HepG2 (cell line): ENCODE results near the gene NOS1AP. TPM values are rescaled to one million over a fixed set of nuclear protein-coding genes. Genes with fewer than 3 reads are reported as not detected.

Experiments used
- ATAC-seq: fragments of 200-7000 bp; cut with Tn5 transposase; 3 replicates; pipeline ENCODE4 v1.9.1; 2020; ENCODE audit warnings: mild to moderate bottlenecking, moderate library complexity
- BruUV-seq: library from RNA; stranded (reverse); fragments of 400-500 nt; replicated peaks from 2 replicates; lab custom pipeline; 2021; lab: Mats Ljungman, UMichigan
- CTCF ChIA-PET: fragments of 300-600 bp; formaldehyde crosslinking; extraction: SDS; loops from one replicate; lab custom pipeline; 2021; ENCODE audit warnings: low total read pairs, inconsistent platforms, low intra/inter-chr PET ratio; lab: Yijun Ruan, JAX
- POLR2A ChIA-PET: fragments of 350-600 bp; sonication (Branson Sonifier 250); formaldehyde crosslinking; loops from one replicate; lab custom pipeline; 2020; ENCODE audit warnings: antibody characterized with exemption, inconsistent platforms; lab: Yijun Ruan, JAX
- DNase-seq: peaks from one replicate; pipeline ENCODE4 v3.0.0-alpha.2; 2015; ENCODE audit warnings: low spot score
- FAIRE-seq: peaks from 3 replicates; lab custom pipeline; 2011; peaks lifted over from hg19 to GRCh38; lab: Jason Lieb, UNC
- H2AFZ ChIP-seq: one replicate; pipeline ENCODE4 v1.6.1; 2011; ENCODE audit warnings: low read length, inconsistent platforms
- H3K27ac ChIP-seq: fragments of 300-600 bp; 3 replicates; pipeline ENCODE4 v1.8.0; 2011; ENCODE audit warnings: mixed run types, mild to moderate bottlenecking, mixed read lengths, low read length, inconsistent platforms; ENCODE audit not compliant: insufficient read depth; ENCODE audit errors: extremely low read length
- H3K27me3 ChIP-seq, 2 experiments: fragments of 200-600 bp in 1 of 2; 2 replicates in 1 of 2; 3 replicates in 1 of 2; pipeline versions ENCODE4 v1.6.0 to v1.8.0; 2011; ENCODE audit warnings: low read length in 2 of 2, mild to moderate bottlenecking in 2 of 2, moderate library complexity in 2 of 2, inconsistent platforms in 1 of 2; ENCODE audit not compliant: insufficient read depth in 2 of 2, control insufficient read depth in 1 of 2
- H3K36me3 ChIP-seq, 2 experiments: fragments of 200-600 bp in 1 of 2; replicated peaks in 1 of 2; 2 replicates in 1 of 2; 3 replicates in 1 of 2; pipeline versions ENCODE4 v1.5.1 to v1.8.0; 2011; ENCODE audit warnings: low read length in 2 of 2, inconsistent platforms in 1 of 2; ENCODE audit not compliant: insufficient read depth in 2 of 2, control insufficient read depth in 1 of 2
- H3K4me1 ChIP-seq: 2 replicates; pipeline ENCODE4 v1.5.1; 2012; ENCODE audit warnings: low read length, inconsistent platforms; ENCODE audit not compliant: insufficient read depth
- H3K4me2 ChIP-seq: 2 replicates; pipeline ENCODE4 v1.6.0; 2011; ENCODE audit warnings: low read depth, low read length, inconsistent platforms
- H3K4me3 ChIP-seq, 3 experiments: fragments of 200-600 bp in 1 of 3; sonication (generic), shearing (Covaris generic) in 1 of 3; replicated peaks in 1 of 3; 2 replicates each; pipeline ENCODE4 v1.5.1; 2011 to 2016; ENCODE audit warnings: low read length in 3 of 3, inconsistent platforms in 2 of 3, low read depth in 2 of 3, mild to moderate bottlenecking in 2 of 3, control low read depth in 1 of 3, mixed read lengths in 1 of 3; ENCODE audit not compliant: insufficient read depth in 1 of 3
- H3K79me2 ChIP-seq: one replicate; pipeline ENCODE4 v1.6.1; 2011; ENCODE audit warnings: low read length, inconsistent platforms; ENCODE audit not compliant: insufficient read depth
- H3K9ac ChIP-seq: 2 replicates; pipeline ENCODE4 v1.6.0; 2011; ENCODE audit warnings: mild to moderate bottlenecking, low read depth, low read length, inconsistent platforms; ENCODE audit not compliant: insufficient read depth
- H3K9me3 ChIP-seq: 2 replicates; pipeline ENCODE4 v1.5.1; 2012; ENCODE audit warnings: mild to moderate bottlenecking, low read length
- H4K20me1 ChIP-seq: 2 replicates; pipeline ENCODE4 v1.6.0; 2011; ENCODE audit warnings: inconsistent platforms, mild to moderate bottlenecking, low read length, moderate library complexity; ENCODE audit not compliant: insufficient read depth
- HNF4A ChIP-seq: sonication (generic); formaldehyde crosslinking; IDR thresholded peaks from 2 replicates; pipeline ENCODE4 v1.4.0; 2020; ENCODE audit warnings: missing genetic modification reagents
- KAT2B ChIP-seq: fragments of 150-350 bp; IDR thresholded peaks from 2 replicates; pipeline ENCODE4 v1.6.1; 2014; ENCODE audit warnings: low read depth, low read length, borderline replicate concordance
- RFXANK ChIP-seq: IDR thresholded peaks from 2 replicates; pipeline ENCODE4 v1.6.1; 2016
- ZFP1 ChIP-seq: IDR thresholded peaks from 2 replicates; pipeline ENCODE4 v1.6.1; 2016
- ZNF354B ChIP-seq: sonication (generic); formaldehyde crosslinking; IDR thresholded peaks from 2 replicates; pipeline ENCODE4 v1.8.0; 2022; ENCODE audit warnings: mild to moderate bottlenecking, missing genetic modification reagents
- ZNF563 ChIP-seq: sonication (generic); formaldehyde crosslinking; IDR thresholded peaks from 2 replicates; pipeline ENCODE4 v1.8.0; 2022; ENCODE audit warnings: mild to moderate bottlenecking, moderate library complexity, missing genetic modification reagents
- ZNF589 ChIP-seq: sonication (generic); formaldehyde crosslinking; conservative IDR thresholded peaks from 2 replicates; pipeline ENCODE4 v1.8.0; 2022; ENCODE audit warnings: mild to moderate bottlenecking, moderate library complexity, missing genetic modification reagents
- ZNF720 ChIP-seq: sonication (generic); formaldehyde crosslinking; IDR thresholded peaks from 2 replicates; pipeline ENCODE4 v1.4.0; 2020; ENCODE audit warnings: missing genetic modification reagents
- WGBS: methylation state at CpG from one replicate; pipeline ENCODE4 v1.1.6; 2017; ENCODE audit warnings: low lambda C conversion rate; 5-methylcytosine and 5-hydroxymethylcytosine counted together
- in situ Hi-C: cut with HindIII; loops from 2 replicates; pipeline ENCODE4 v1.10.0; 2017; ENCODE audit warnings: low pct_unique_long_range_greater_than_20kb; ENCODE audit not compliant: extremely low pct_ligation_motif_present
- intact Hi-C: fragments of 100-400 bp; cut with micrococcal nuclease; formaldehyde crosslinking; loops from one replicate; pipeline ENCODE4 v1.10.0; 2022; ENCODE audit not compliant: unreplicated experiment
- polyA plus RNA-seq, 8 experiments: library from polyadenylated mRNA; depleted of rRNA in 3 of 8; stranded (reverse) in 7 of 8; unstranded in 1 of 8; fragments of >200 nt; fragmentation: Illumina TruSeq in 4 of 8; extraction: Trizol in 4 of 8; gene quantifications; 2 replicates each; pipeline versions ENCODE4 v1.2.1 to v1.2.3, GENCODE V29; 2011 to 2016; ENCODE audit warnings: low read depth in 4 of 8, missing spikeins in 1 of 8, mixed read lengths in 1 of 8; ENCODE audit not compliant: insufficient read depth in 1 of 8
- total RNA-seq, 5 experiments: library from RNA; depleted of rRNA; stranded (reverse); fragments of >200 nt; fragmentation: Illumina TruSeq; extraction: Trizol; gene quantifications; 2 replicates each; pipeline ENCODE4 v1.2.3, GENCODE V29; 2016; ENCODE audit warnings: low read depth in 1 of 5
- TF ChIP-seq, protein P1 (sequence below): IDR thresholded peaks from 2 replicates; pipeline ENCODE4 v1.6.1; 2016; ENCODE audit warnings: missing biosample characterization, missing genetic modification reagents, low read depth
- TF ChIP-seq, protein P2 (sequence below): sonication (generic); formaldehyde crosslinking; IDR thresholded peaks from 2 replicates; pipeline ENCODE4 v1.4.0; 2020; ENCODE audit warnings: mild to moderate bottlenecking, missing genetic modification reagents

The NOS1AP gene
- total and polyA plus RNA-seq, 2 of the 13 experiments (the other 11 are each of a cell fraction or from before 2014, with no cell fraction given) = 2.0 to 3.3 TPM

DNA sequence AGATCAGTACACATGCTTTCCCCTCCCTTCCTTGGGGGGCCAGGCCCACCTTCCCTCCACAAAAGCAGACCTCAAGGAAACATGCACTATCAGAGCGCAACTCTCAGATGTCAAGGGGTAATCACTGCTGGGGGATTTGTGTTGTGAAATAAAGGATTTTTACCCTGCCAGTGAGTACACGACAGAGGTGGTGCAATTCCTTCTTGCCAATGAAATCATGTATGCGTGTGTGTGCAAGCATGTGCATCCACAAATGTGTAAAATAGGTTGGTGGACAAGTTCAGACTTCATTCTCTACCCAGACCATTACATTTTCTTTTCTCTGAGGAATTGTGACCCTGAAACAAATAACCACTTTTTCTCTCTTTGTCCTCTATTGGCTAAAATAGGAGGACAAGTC, 9.8 kb upstream of the NOS1AP start (continued):
- TF ChIP-seq, protein P1, sequence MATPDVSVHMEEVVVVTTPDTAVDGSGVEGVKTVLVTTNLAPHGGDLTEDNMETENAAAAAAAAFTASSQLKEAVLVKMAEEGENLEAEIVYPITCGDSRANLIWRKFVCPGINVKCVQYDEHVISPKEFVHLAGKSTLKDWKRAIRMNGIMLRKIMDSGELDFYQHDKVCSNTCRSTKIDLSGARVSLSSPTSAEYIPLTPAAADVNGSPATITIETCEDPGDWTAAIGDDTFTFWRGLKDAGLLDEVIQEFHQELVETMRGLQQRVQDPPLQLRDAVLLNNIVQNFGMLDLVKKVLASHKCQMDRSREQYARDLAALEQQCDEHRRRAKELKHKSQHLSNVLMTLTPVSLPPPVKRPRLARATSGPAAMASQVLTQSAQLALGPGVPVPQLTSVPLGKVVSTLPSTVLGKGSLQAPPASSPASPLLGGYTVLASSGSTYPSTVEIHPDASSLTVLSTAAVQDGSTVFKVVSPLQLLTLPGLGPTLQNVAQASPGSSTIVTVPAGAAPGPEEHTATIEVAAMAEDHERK (CRISPR knock-in tag) = no peak
- TF ChIP-seq ZNF589 (CRISPR knock-in tag) (no peak), HNF4A (no peak), ZNF354B (CRISPR knock-in tag) (no peak), ZNF563 (CRISPR knock-in tag) (no peak), RFXANK (CRISPR knock-in tag) (no peak), ZNF720 (CRISPR knock-in tag) (no peak)

- in situ Hi-C loops = no loop called here
- ATAC-seq (no peak), DNase-seq (no peak), FAIRE-seq (no peak)
- BruUV-seq = no TSS peak
- H3K36me3 ChIP-seq = no peaks in the 10 kb centered on the region
- H3K79me2 ChIP-seq = no peaks in the 10 kb centered on the region
- 96% methylated on average over 1 of the region's 1 CpG for WGBS
- H3K4me2 ChIP-seq = no peak overlapping the region
- ChIA-PET CTCF (no interaction called here), POLR2A (interaction anchor here (1.2 kb wide), 1 partner anchor 8 kb away, joined by 4 read pairs; no protein-coding TSS in a partner anchor)
- H3K9me3 ChIP-seq = no peaks in the 10 kb centered on the region
- TF ChIP-seq KAT2B (no peak), ZFP1 (CRISPR knock-in tag) (no peak)
- TF ChIP-seq, protein P2, sequence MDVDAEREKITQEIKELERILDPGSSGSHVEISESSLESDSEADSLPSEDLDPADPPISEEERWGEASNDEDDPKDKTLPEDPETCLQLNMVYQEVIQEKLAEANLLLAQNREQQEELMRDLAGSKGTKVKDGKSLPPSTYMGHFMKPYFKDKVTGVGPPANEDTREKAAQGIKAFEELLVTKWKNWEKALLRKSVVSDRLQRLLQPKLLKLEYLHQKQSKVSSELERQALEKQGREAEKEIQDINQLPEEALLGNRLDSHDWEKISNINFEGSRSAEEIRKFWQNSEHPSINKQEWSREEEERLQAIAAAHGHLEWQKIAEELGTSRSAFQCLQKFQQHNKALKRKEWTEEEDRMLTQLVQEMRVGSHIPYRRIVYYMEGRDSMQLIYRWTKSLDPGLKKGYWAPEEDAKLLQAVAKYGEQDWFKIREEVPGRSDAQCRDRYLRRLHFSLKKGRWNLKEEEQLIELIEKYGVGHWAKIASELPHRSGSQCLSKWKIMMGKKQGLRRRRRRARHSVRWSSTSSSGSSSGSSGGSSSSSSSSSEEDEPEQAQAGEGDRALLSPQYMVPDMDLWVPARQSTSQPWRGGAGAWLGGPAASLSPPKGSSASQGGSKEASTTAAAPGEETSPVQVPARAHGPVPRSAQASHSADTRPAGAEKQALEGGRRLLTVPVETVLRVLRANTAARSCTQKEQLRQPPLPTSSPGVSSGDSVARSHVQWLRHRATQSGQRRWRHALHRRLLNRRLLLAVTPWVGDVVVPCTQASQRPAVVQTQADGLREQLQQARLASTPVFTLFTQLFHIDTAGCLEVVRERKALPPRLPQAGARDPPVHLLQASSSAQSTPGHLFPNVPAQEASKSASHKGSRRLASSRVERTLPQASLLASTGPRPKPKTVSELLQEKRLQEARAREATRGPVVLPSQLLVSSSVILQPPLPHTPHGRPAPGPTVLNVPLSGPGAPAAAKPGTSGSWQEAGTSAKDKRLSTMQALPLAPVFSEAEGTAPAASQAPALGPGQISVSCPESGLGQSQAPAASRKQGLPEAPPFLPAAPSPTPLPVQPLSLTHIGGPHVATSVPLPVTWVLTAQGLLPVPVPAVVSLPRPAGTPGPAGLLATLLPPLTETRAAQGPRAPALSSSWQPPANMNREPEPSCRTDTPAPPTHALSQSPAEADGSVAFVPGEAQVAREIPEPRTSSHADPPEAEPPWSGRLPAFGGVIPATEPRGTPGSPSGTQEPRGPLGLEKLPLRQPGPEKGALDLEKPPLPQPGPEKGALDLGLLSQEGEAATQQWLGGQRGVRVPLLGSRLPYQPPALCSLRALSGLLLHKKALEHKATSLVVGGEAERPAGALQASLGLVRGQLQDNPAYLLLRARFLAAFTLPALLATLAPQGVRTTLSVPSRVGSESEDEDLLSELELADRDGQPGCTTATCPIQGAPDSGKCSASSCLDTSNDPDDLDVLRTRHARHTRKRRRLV (CRISPR knock-in tag) = no peak
- no peaks in the 10 kb centered on the region for H4K20me1 ChIP-seq
- peaks cover 17% of the 10 kb centered on the region for H3K4me1 ChIP-seq
- no peaks in the 10 kb centered on the region for H3K27me3 ChIP-seq
- no peak overlapping the region for H3K9ac ChIP-seq
- no peak overlapping the region for H3K27ac ChIP-seq
- intact Hi-C loops = no loop called here
- no peak overlapping the region for H2AFZ ChIP-seq
- no peak overlapping the region for H3K4me3 ChIP-seq
Measured at GRCh38 chr1:162060314-162060713, 9.2 kb upstream of the NOS1AP start.
